GM12878 (cell line): ENCODE data around the gene CLASP1.

Source experiments
- CTCF ChIP-seq, 3 experiments: IDR thresholded peaks in 2 of 3; conservative IDR thresholded peaks in 1 of 3; 2 replicates each; pipeline ENCODE4 v1.5.1; 2011; ENCODE audit warnings: low read depth in 3 of 3, low read length in 3 of 3, mild to moderate bottlenecking in 3 of 3, control low read depth in 2 of 3, moderate library complexity in 2 of 3, inconsistent platforms in 1 of 3, mixed read lengths in 1 of 3; ENCODE audit not compliant: control insufficient read depth in 2 of 3, insufficient read depth in 1 of 3; ENCODE audit errors: extremely low read depth in 1 of 3
- EP300 ChIP-seq, 2 experiments: fragments of 150-350 bp in 1 of 2; IDR thresholded peaks; 2 replicates each; pipeline ENCODE4 v1.6.1; 2011 to 2012; ENCODE audit warnings: low read depth in 2 of 2, low read length in 2 of 2, borderline replicate concordance in 1 of 2, improper control_type of control experiment in 1 of 2, inconsistent platforms in 1 of 2; ENCODE audit not compliant: control insufficient read depth in 1 of 2
- ETV6 ChIP-seq, 2 experiments: fragments of 450-650 bp in 1 of 2; IDR thresholded peaks in 1 of 2; conservative IDR thresholded peaks in 1 of 2; 2 replicates each; pipeline ENCODE4 v1.6.1; 2014; ENCODE audit warnings: antibody characterized with exemption in 1 of 2, borderline replicate concordance in 1 of 2, low read depth in 1 of 2, mild to moderate bottlenecking in 1 of 2, moderate library complexity in 1 of 2
- EZH2 ChIP-seq: IDR thresholded peaks from 2 replicates; pipeline ENCODE4 v1.6.1; 2012; ENCODE audit warnings: low read depth, mild to moderate bottlenecking, control low read depth, inconsistent platforms, low read length, borderline replicate concordance; ENCODE audit not compliant: control insufficient read depth
- MYC ChIP-seq: IDR thresholded peaks from 2 replicates; pipeline ENCODE4 v1.6.1; 2011; ENCODE audit warnings: mild to moderate bottlenecking, low read length, moderate library complexity, inconsistent platforms; ENCODE audit not compliant: insufficient read depth, insufficient replicate concordance, insufficient read length, severe bottlenecking
- NR2C1 ChIP-seq: fragments of 450-650 bp; IDR thresholded peaks from 2 replicates; pipeline ENCODE4 v1.6.1; 2017; ENCODE audit warnings: antibody characterized with exemption, mild to moderate bottlenecking, moderate library complexity
- SMC3 ChIP-seq: IDR thresholded peaks from 2 replicates; pipeline ENCODE4 v1.6.1; 2011; ENCODE audit warnings: low read length, improper control_type of control experiment, borderline replicate concordance
- TAF1 ChIP-seq: IDR thresholded peaks from 2 replicates; pipeline ENCODE4 v1.6.1; 2011; ENCODE audit warnings: mild to moderate bottlenecking, low read depth, low read length, borderline replicate concordance
- TCF12 ChIP-seq: IDR thresholded peaks from 2 replicates; pipeline ENCODE4 v1.6.1; 2011; ENCODE audit warnings: low read depth, mild to moderate bottlenecking, low read length

DNA sequence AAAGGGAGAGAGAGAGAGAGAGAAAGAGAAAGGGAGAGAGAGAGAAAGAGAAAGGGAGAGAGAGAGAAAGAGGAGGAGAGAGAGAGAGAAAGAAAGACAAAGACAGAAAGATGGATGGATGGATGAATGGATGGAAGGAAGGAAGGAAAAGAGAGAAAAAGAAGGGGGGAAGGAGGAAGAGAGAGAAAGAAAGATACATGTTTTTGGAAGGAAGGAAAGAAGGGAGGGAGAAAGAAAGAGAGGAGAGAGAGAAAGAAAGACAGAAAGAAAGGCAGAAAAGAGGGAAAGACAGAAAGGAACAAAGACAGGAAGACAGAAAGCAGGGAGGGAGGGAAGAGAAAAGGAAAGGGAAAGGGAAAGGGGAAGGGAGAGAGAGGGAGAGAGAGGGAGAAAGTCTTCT, 67.0 kb downstream of the CLASP1 start:
- no peak for TF ChIP-seq EP300 (IDR thresholded peaks at IDR 0.05; ENCODE audit: borderline replicate concordance in 1 of 2, control insufficient read depth in 1 of 2, low read depth in 2 of 2, low read length in 2 of 2)
- TF ChIP-seq CTCF (IDR thresholded peaks at IDR 0.05 in 2 of 3, conservative IDR thresholded peaks at IDR 0.05 in 1 of 3; ENCODE audit: control insufficient read depth in 2 of 3, extremely low read depth in 1 of 3, insufficient read depth in 1 of 3, low read depth in 3 of 3, low read length in 3 of 3), result no peak
- TF ChIP-seq TCF12, result no peak
- no peak for TF ChIP-seq MYC
- TF ChIP-seq ETV6 (conservative IDR thresholded peaks at IDR 0.05 in 1 of 2, IDR thresholded peaks at IDR 0.05 in 1 of 2; ENCODE audit: borderline replicate concordance in 1 of 2, low read depth in 1 of 2), result no peak
- TF ChIP-seq EZH2, result no peak
- no peak for TF ChIP-seq TAF1
- no peak for TF ChIP-seq NR2C1
- TF ChIP-seq SMC3, result no peak
